ENCODE results near the gene LSR. TPM values are rescaled to one million over a fixed set of nuclear protein-coding genes. Genes with fewer than 3 reads are reported as not detected.

The LSR gene
- polyA plus RNA-seq, 1 donor from 2014 or later: not detected

DNA sequence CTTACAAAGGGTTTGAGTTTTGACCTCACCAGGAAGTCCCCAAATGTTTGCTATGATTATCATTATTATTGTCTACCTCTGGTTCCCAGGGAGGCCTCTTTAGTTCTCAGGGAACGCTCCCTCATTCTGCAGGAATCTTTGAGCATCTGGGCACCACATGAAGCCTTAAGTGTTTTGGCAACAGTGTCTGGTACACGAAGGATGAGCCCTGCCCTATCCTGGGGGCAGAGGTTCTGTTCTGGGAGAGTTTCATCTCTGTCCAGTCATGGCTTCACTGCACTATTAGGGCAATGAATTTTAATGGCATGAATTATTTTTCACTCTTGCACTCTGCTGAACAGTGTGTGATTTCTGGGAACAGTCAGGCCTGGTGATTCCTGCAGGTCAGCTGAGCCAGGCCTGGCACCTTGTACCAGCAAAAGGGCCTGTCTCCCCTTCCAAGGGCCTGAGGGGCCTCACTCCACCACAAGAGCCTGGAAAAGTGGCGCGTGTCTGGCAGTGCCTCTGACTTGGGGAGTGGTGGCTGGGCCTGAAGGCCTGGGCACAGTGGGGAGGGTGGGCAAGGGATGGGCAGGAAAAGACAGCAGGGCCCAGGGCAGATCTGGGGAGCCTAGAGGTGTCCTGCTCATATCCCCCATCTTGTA lies 24.8 kb upstream of the LSR start:
- H3K9ac ChIP-seq (ENCODE audit: low read length): no peak overlapping the region
- no peak overlapping the region for H2AFZ ChIP-seq (ENCODE audit: low read depth, low read length)
- no peaks in the 10 kb centered on the region for H3K79me2 ChIP-seq (replicated peaks; ENCODE audit: insufficient read depth, low read length)
- H3K4me2 ChIP-seq (ENCODE audit: low read length): no peak overlapping the region
- no peak overlapping the region for H3K27ac ChIP-seq (ENCODE audit: low read length)
- H3K4me3 ChIP-seq (ENCODE audit: low read length): no peak overlapping the region
- H4K20me1 ChIP-seq (ENCODE audit: insufficient read depth): no peaks in the 10 kb centered on the region
- H3K9me2 ChIP-seq (ENCODE audit: insufficient read depth, low read length): no peaks in the 10 kb centered on the region
- no peaks in the 10 kb centered on the region for H3K27me3 ChIP-seq (ENCODE audit: insufficient read depth, low read depth, low read length)
- no peaks in the 10 kb centered on the region for H3F3A ChIP-seq (ENCODE audit: insufficient read depth, low read length, poor library complexity, severe bottlenecking)
- no peak for TF ChIP-seq EP300 (conservative IDR thresholded peaks at IDR 0.05; ENCODE audit: poor library complexity, severe bottlenecking)
- no peak for TF ChIP-seq REST (IDR thresholded peaks at IDR 0.05; ENCODE audit: borderline replicate concordance)
- TF ChIP-seq SMC3 (conservative IDR thresholded peaks at IDR 0.05; ENCODE audit: poor library complexity): no peak
- no peak for TF ChIP-seq RAD21 (conservative IDR thresholded peaks at IDR 0.05)
- TF ChIP-seq, protein P1, sequence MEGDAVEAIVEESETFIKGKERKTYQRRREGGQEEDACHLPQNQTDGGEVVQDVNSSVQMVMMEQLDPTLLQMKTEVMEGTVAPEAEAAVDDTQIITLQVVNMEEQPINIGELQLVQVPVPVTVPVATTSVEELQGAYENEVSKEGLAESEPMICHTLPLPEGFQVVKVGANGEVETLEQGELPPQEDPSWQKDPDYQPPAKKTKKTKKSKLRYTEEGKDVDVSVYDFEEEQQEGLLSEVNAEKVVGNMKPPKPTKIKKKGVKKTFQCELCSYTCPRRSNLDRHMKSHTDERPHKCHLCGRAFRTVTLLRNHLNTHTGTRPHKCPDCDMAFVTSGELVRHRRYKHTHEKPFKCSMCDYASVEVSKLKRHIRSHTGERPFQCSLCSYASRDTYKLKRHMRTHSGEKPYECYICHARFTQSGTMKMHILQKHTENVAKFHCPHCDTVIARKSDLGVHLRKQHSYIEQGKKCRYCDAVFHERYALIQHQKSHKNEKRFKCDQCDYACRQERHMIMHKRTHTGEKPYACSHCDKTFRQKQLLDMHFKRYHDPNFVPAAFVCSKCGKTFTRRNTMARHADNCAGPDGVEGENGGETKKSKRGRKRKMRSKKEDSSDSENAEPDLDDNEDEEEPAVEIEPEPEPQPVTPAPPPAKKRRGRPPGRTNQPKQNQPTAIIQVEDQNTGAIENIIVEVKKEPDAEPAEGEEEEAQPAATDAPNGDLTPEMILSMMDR (IDR thresholded peaks at IDR 0.05; ENCODE audit: poor library complexity, severe bottlenecking): no peak
- TF ChIP-seq MXI1 (conservative IDR thresholded peaks at IDR 0.05; ENCODE audit: poor library complexity, severe bottlenecking): no peak
- no peak for TF ChIP-seq POLR2AphosphoS5 (IDR thresholded peaks at IDR 0.05)
- no peak for TF ChIP-seq TAF1 (IDR thresholded peaks at IDR 0.05; ENCODE audit: low read depth)
- no peak for TF ChIP-seq EZH2 (IDR thresholded peaks at IDR 0.05; ENCODE audit: borderline replicate concordance, insufficient read depth, low read length, poor library complexity, severe bottlenecking)
- no peaks in the 10 kb centered on the region for H3K36me3 ChIP-seq (ENCODE audit: insufficient read depth, low read length)
- H3K9me3 ChIP-seq (ENCODE audit: low read length): no peaks in the 10 kb centered on the region

DNA sequence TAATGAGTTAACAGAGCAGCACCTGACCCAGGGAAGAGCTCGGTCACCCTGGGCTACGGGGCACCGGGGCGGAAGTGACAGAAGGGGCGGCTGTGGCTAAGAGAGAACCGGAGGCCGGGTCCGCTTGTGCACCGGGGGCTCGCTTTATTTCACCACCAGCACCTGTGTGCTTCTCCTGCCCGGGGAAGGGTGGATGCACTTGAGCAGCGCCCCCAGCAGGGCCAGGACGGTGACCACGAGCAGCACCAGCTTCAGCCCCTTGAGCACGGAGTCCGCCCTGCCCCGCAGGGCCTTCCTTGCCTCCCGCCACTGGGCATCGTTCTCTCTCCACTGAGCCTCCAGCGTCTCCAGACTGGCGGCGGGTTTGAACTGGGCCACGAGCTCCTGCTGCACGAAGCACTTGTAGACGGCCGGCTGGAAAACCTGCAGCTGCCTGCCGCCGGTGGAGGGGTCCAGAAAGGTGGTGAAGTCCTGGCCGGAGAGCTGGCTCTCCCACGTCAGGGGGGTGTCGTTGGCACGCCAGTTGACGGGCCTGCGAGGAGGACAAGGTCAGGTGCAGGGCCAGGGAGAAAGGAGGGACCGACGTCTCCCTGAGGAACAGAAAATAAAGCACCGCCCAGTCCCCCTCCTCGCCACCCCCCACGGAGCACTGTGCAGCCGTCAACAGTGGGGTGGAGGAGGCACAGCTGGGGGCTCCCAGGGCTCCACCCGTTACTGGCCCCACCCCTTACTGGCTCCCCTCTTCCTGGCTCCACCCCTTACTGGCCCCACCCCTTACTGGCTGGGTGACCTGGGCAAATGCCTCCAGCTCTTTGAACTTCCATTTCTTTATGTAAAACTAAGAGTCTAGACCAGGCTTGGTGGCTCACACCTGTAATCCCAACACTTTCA lies 23.9 kb upstream of the LSR start:
- no peaks in the 10 kb centered on the region for H3K9me3 ChIP-seq (ENCODE audit: low read length)
- H3K9me2 ChIP-seq (ENCODE audit: insufficient read depth, low read length): no peaks in the 10 kb centered on the region
- H3K27me3 ChIP-seq (ENCODE audit: insufficient read depth, low read depth, low read length): no peaks in the 10 kb centered on the region
- no peak overlapping the region for H3K9ac ChIP-seq (ENCODE audit: low read length)
- TF ChIP-seq RAD21 (conservative IDR thresholded peaks at IDR 0.05) (no peak), EZH2 (IDR thresholded peaks at IDR 0.05; ENCODE audit: borderline replicate concordance, insufficient read depth, low read length, poor library complexity, severe bottlenecking) (no peak), POLR2AphosphoS5 (IDR thresholded peaks at IDR 0.05) (no peak), SMC3 (conservative IDR thresholded peaks at IDR 0.05; ENCODE audit: poor library complexity) (no peak), MXI1 (conservative IDR thresholded peaks at IDR 0.05; ENCODE audit: poor library complexity, severe bottlenecking) (no peak), REST (IDR thresholded peaks at IDR 0.05; ENCODE audit: borderline replicate concordance) (no peak), TAF1 (IDR thresholded peaks at IDR 0.05; ENCODE audit: low read depth) (no peak), EP300 (conservative IDR thresholded peaks at IDR 0.05; ENCODE audit: poor library complexity, severe bottlenecking) (no peak)
- TF ChIP-seq, protein P1 (IDR thresholded peaks at IDR 0.05; ENCODE audit: poor library complexity, severe bottlenecking): no peak
- H2AFZ ChIP-seq (ENCODE audit: low read depth, low read length): no peak overlapping the region
- no peak overlapping the region for H3K4me2 ChIP-seq (ENCODE audit: low read length)
- no peaks in the 10 kb centered on the region for H3K79me2 ChIP-seq (replicated peaks; ENCODE audit: insufficient read depth, low read length)
- H3K4me3 ChIP-seq (ENCODE audit: low read length): no peak overlapping the region
- H3F3A ChIP-seq (ENCODE audit: insufficient read depth, low read length, poor library complexity, severe bottlenecking): no peaks in the 10 kb centered on the region
- no peaks in the 10 kb centered on the region for H4K20me1 ChIP-seq (ENCODE audit: insufficient read depth)
- no peak overlapping the region for H3K27ac ChIP-seq (ENCODE audit: low read length)
- H3K36me3 ChIP-seq (ENCODE audit: insufficient read depth, low read length): no peaks in the 10 kb centered on the region
